K562 (cell line): ENCODE measurements around the gene NPAS2. TPM values are rescaled to one million over a fixed set of nuclear protein-coding genes. Genes with fewer than 3 reads are reported as not detected.

Source experiments
- ATAC-seq: fragments of 200-7000 bp; cut with Tn5 transposase; 3 replicates; pipeline ENCODE4 v1.9.1; 2020; ENCODE audit warnings: moderate library complexity
- BruUV-seq: library from RNA; stranded (reverse); fragments of 400-500 nt; replicated peaks from 2 replicates; lab custom pipeline; 2021; lab: Mats Ljungman, UMichigan
- CTCF ChIA-PET: fragments of 300-600 bp; formaldehyde crosslinking; extraction: SDS; loops from one replicate; lab custom pipeline; 2021; ENCODE audit warnings: low intra/inter-chr PET ratio; lab: Yijun Ruan, JAX
- POLR2A ChIA-PET: fragments of 300-600, 350-650 bp; sonication (Branson Sonifier 250); formaldehyde crosslinking; extraction: SDS; loops from one replicate; lab custom pipeline; 2021; ENCODE audit warnings: antibody characterized with exemption, inconsistent platforms; lab: Yijun Ruan, JAX
- DNase-seq, 4 experiments: peaks; one replicate each; pipeline versions ENCODE4 v3.0.0 to v3.0.0-alpha.2; 2011 to 2018; ENCODE audit warnings: low spot score in 3 of 4, mixed read lengths in 3 of 4; ENCODE audit errors: extremely low read depth in 1 of 4
- FAIRE-seq: peaks from 2 replicates; lab custom pipeline; 2011; peaks lifted over from hg19 to GRCh38; lab: Jason Lieb, UNC
- H2AFZ ChIP-seq: 2 replicates; pipeline ENCODE4 v1.6.0; 2011; ENCODE audit warnings: low read depth, low read length, control low read depth, inconsistent platforms
- H3K27ac ChIP-seq: fragments of 200-600 bp; 3 replicates; pipeline ENCODE4 v1.8.0; 2011; ENCODE audit warnings: low read depth, mild to moderate bottlenecking, control low read depth, inconsistent platforms, low read length, moderate library complexity, mixed read lengths; ENCODE audit errors: extremely low read depth
- H3K27me3 ChIP-seq, 2 experiments: fragments of 300-600 bp in 1 of 2; 2 replicates in 1 of 2; 3 replicates in 1 of 2; pipeline versions ENCODE4 v1.6.0 to v1.8.0; 2011; ENCODE audit warnings: inconsistent platforms in 2 of 2, low read length in 2 of 2, mild to moderate bottlenecking in 1 of 2, mixed read lengths in 1 of 2, moderate library complexity in 1 of 2; ENCODE audit not compliant: control insufficient read depth in 2 of 2, insufficient read depth in 2 of 2
- H3K36me3 ChIP-seq: fragments of 300-600 bp; 3 replicates; pipeline ENCODE4 v1.8.0; 2011; ENCODE audit warnings: mild to moderate bottlenecking, low read length, inconsistent platforms; ENCODE audit not compliant: control insufficient read depth, insufficient read depth
- H3K4me1 ChIP-seq, 2 experiments: fragments of 200-600 bp in 1 of 2; replicated peaks in 1 of 2; 2 replicates in 1 of 2; 3 replicates in 1 of 2; pipeline versions ENCODE4 v1.5.1 to v1.8.0; 2011; ENCODE audit warnings: inconsistent platforms in 2 of 2, low read length in 2 of 2, mild to moderate bottlenecking in 1 of 2, mixed read lengths in 1 of 2, moderate library complexity in 1 of 2; ENCODE audit not compliant: control insufficient read depth in 2 of 2, insufficient read depth in 2 of 2
- H3K4me2 ChIP-seq: 2 replicates; pipeline ENCODE4 v1.6.1; 2011; ENCODE audit warnings: low read length, control low read depth, inconsistent platforms, mixed read lengths; ENCODE audit not compliant: insufficient read depth
- H3K4me3 ChIP-seq: fragments of 200-600 bp; sonication (generic), shearing (Covaris generic); 2 replicates; pipeline ENCODE4 v1.5.1; 2016; ENCODE audit warnings: control low read depth, inconsistent platforms
- H3K79me2 ChIP-seq: fragments of 200-600 bp; 3 replicates; pipeline ENCODE4 v1.8.0; 2011; ENCODE audit warnings: low read length, inconsistent platforms; ENCODE audit not compliant: control insufficient read depth, insufficient read depth
- H3K9ac ChIP-seq, 2 experiments: 2 replicates each; pipeline versions ENCODE4 v1.6.0 to v1.6.1; 2011; ENCODE audit warnings: low read depth in 2 of 2, low read length in 2 of 2, control low read depth in 1 of 2, inconsistent platforms in 1 of 2, mild to moderate bottlenecking in 1 of 2, mixed read lengths in 1 of 2; ENCODE audit not compliant: insufficient read depth in 1 of 2
- H3K9me1 ChIP-seq: one replicate; pipeline ENCODE4 v1.6.0; 2011; ENCODE audit warnings: inconsistent platforms, mild to moderate bottlenecking, low read length, moderate library complexity; ENCODE audit not compliant: control insufficient read depth, insufficient read depth
- H3K9me3 ChIP-seq: replicated peaks from 2 replicates; pipeline ENCODE4 v1.5.1; 2011; ENCODE audit warnings: low read depth, low read length, inconsistent platforms; ENCODE audit not compliant: control insufficient read depth, insufficient read depth
- H4K20me1 ChIP-seq: replicated peaks from 2 replicates; pipeline ENCODE4 v1.6.1; 2011; ENCODE audit warnings: low read length, inconsistent platforms, mixed read lengths; ENCODE audit not compliant: control insufficient read depth, insufficient read depth
- HNRNPUL1 ChIP-seq: fragments of 200-400 bp; formaldehyde crosslinking; IDR thresholded peaks from 2 replicates; pipeline ENCODE4 v1.6.1; 2017; ENCODE audit warnings: low read length
- MECOM ChIP-seq: fragments of 250-450 bp; sonication (Bioruptor Pico); IDR thresholded peaks from 2 replicates; pipeline ENCODE4 v1.8.0; 2022; ENCODE audit warnings: inconsistent platforms
- POLR2AphosphoS2 ChIP-seq: IDR thresholded peaks from 2 replicates; pipeline ENCODE4 v1.6.1; 2012; ENCODE audit warnings: low read length, improper control_type of control experiment
- SIN3A ChIP-seq, 2 experiments: fragments of 150-350 bp in 1 of 2; IDR thresholded peaks; 2 replicates each; pipeline ENCODE4 v1.6.1; 2011 to 2016; ENCODE audit warnings: borderline replicate concordance in 2 of 2, low read depth in 2 of 2, low read length in 2 of 2, mild to moderate bottlenecking in 2 of 2, moderate library complexity in 2 of 2; ENCODE audit not compliant: control insufficient read depth in 1 of 2
- TEAD1 ChIP-seq, 2 experiments: fragments of 450-650 bp in 1 of 2; sonication (generic) in 1 of 2; formaldehyde crosslinking; IDR thresholded peaks; 2 replicates each; pipeline versions ENCODE4 v1.4.0 to v1.8.0; 2020 to 2022; ENCODE audit warnings: mild to moderate bottlenecking in 2 of 2, missing genetic modification reagents in 1 of 2
- ZNF431 ChIP-seq: sonication (generic); formaldehyde crosslinking; IDR thresholded peaks from 2 replicates; pipeline ENCODE4 v1.8.0; 2022; ENCODE audit warnings: mild to moderate bottlenecking, missing genetic modification reagents
- ZNF584 ChIP-seq: fragments of 200-800 bp; sonication (Bioruptor generic); IDR thresholded peaks from 2 replicates; pipeline ENCODE4 v1.6.1; 2016; ENCODE audit warnings: low read depth, mild to moderate bottlenecking, missing genetic modification characterization, missing compliant biosample characterization
- WGBS: fragments of 100-300 bp; shearing (Covaris generic); methylation state at CpG from one replicate; pipeline ENCODE4 v1.1.6; 2016; ENCODE audit warnings: low coverage, mixed read lengths; ENCODE audit not compliant: insufficient coverage; ENCODE audit errors: missing lambda C conversion rate; 5-methylcytosine and 5-hydroxymethylcytosine counted together
- in situ Hi-C: fragments of 300-500 bp; cut with MboI; formaldehyde crosslinking; loops from 4 replicates; pipeline ENCODE4 v1.15.0; 2018; ENCODE audit warnings: inconsistent platforms, mixed read lengths
- intact Hi-C: fragments of 100-400 bp; cut with micrococcal nuclease; formaldehyde crosslinking; loops from 2 replicates; pipeline ENCODE4 v1.14.2; 2022
- polyA plus RNA-seq, 8 experiments: library from polyadenylated mRNA; depleted of rRNA in 4 of 8; stranded (reverse) in 5 of 8; unstranded in 3 of 8; fragments of >200 nt; fragmentation: Nextera tagmentation in 2 of 8; fragmentation: Illumina TruSeq in 1 of 8; extraction: Ambion mirVana in 2 of 8; extraction: Trizol in 1 of 8; gene quantifications; 2 replicates each; pipeline versions ENCODE4 v1.2.1 to v1.2.3, GENCODE V29; 2011 to 2014; ENCODE audit warnings: inconsistent platforms in 1 of 8, missing spikeins in 1 of 8
- total RNA-seq, 7 experiments: library from RNA; depleted of rRNA in 6 of 7; stranded (reverse); fragments of >200 nt in 6 of 7; fragmentation: Illumina TruSeq in 2 of 7; extraction: Trizol in 2 of 7; gene quantifications; 2 replicates each; pipeline versions ENCODE4 v1.2.1 to v1.2.3, GENCODE V29; 2011 to 2021; ENCODE audit warnings: low replicate concordance in 1 of 7
- TF ChIP-seq, protein P1 (sequence below): fragments of 250-450 bp; sonication (Bioruptor Pico); IDR thresholded peaks from 2 replicates; pipeline ENCODE4 v1.8.0; 2022; ENCODE audit warnings: inconsistent platforms, mild to moderate bottlenecking, moderate library complexity, borderline replicate concordance
- TF ChIP-seq, protein P2 (sequence below): sonication (generic); formaldehyde crosslinking; IDR thresholded peaks from 2 replicates; pipeline ENCODE4 v1.8.0; 2023; ENCODE audit warnings: mild to moderate bottlenecking, missing genetic modification reagents

Gene NPAS2
- total and polyA plus RNA-seq, 9 of the 15 experiments (the other 6 are each of a cell fraction or from before 2014, with no cell fraction given) = 0.06 to 0.29 (median 0.07) TPM; not detected in 5

DNA sequence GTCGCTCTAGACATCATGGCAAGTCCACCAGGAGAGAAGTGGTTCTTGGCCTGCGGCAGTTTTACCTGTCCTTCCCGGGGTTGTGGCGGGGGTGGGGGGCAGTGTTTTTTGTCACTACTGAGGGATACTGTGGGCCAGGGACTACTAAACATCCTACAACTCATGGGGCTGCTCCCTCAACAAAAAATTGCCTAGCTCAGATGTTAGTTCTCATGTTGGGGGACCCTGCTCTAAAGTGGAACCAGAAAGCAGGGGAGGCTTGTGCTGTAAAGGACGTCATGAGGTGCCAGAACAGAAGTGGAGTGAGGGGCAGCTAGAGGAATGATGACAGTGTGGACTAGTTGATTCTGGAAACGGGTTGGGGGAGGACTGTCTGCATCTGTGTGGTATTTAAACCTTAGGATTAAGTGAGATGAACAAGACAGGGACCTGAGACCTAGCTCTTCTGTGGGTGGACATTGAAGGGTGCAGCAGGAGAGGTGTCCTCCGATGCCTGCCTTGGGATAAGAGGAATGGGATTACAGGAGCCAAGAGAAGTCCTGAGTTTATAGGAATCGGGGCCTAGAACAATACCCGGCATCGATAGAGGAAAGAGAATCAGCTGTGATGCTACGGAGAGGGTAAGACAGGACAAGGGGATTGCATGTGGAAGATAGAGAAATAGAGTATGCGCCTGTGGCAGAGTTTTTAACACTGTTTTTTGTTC lies 184.8 kb downstream of the NPAS2 start (continued):
- TF ChIP-seq POLR2AphosphoS2 (0 out of 2 replicates have a peak, but pooled peaks have one; percentile 27), HNRNPUL1 (no peak), ZNF431 (CRISPR knock-in tag) (no peak)

DNA sequence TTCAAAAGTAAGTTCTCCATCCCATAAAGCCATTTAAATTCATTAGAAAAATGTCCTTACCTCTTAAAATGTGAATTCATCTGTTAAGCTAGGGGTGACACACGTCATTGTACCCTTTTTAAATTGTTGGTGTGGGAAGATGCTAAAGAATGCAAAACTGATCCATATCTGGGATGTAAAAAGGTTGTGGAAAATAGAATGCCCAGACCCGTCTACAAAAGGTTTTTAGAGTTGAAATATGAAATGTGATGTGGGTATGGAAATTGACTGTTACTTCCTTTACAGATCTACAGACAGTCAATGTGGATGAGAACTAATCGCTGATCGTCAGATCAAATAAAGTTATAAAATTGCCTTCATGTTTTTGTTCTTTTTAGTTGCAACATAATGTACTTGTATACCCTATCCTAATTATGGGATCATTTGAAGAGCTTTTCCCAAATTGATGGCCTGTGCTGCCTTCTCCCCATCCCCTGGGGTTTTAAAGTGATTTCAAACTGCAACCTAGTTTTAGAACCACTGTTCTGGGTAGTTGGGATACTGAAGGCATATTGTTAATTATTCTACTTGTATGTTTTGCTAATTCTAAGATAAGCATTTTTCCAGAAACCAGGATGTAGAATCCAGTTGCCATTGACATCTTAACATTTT lies 186.3 kb downstream of the NPAS2 start:
- Histone ChIP-seq H4K20me1 (peaks cover 25% of the 10 kb centered on the region; the same call in 1 of the 2 replicates), H3K4me1 (peaks cover 18% of the 10 kb centered on the region in 2 experiments; a peak in 4 of 5 replicates), H3K4me2 (no peak overlapping the region), H3K36me3 (peaks cover 73% of the 10 kb centered on the region), H3K9ac (no peak overlapping the region), H2AFZ (no peak overlapping the region), H3K27ac (no peak overlapping the region), H3K9me3 (no peaks in the 10 kb centered on the region), H3K27me3 (no peaks in the 10 kb centered on the region), H3K4me3 (no peak overlapping the region), H3K9me1 (no peaks in the 10 kb centered on the region), H3K79me2 (peaks cover 54% of the 10 kb centered on the region)
- POLR2A ChIA-PET = no interaction called here
- ATAC-seq (no peak), DNase-seq (no peak), FAIRE-seq (no peak)
- WGBS = 88% methylated on average over 4 of the region's 4 CpGs
- intact Hi-C loops (no loop called here), in situ Hi-C loops (no loop called here)
- no TSS peak for BruUV-seq
- CTCF ChIA-PET = no interaction called here
- TF ChIP-seq, protein P1, sequence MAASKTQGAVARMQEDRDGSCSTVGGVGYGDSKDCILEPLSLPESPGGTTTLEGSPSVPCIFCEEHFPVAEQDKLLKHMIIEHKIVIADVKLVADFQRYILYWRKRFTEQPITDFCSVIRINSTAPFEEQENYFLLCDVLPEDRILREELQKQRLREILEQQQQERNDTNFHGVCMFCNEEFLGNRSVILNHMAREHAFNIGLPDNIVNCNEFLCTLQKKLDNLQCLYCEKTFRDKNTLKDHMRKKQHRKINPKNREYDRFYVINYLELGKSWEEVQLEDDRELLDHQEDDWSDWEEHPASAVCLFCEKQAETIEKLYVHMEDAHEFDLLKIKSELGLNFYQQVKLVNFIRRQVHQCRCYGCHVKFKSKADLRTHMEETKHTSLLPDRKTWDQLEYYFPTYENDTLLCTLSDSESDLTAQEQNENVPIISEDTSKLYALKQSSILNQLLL (CRISPR knock-in tag) = no peak
- peak; percentile 72; the same call in 1 of the 2 replicates for TF ChIP-seq POLR2AphosphoS2
- no peak for TF ChIP-seq ZNF584 (CRISPR knock-in tag)
- TF ChIP-seq, protein P2, sequence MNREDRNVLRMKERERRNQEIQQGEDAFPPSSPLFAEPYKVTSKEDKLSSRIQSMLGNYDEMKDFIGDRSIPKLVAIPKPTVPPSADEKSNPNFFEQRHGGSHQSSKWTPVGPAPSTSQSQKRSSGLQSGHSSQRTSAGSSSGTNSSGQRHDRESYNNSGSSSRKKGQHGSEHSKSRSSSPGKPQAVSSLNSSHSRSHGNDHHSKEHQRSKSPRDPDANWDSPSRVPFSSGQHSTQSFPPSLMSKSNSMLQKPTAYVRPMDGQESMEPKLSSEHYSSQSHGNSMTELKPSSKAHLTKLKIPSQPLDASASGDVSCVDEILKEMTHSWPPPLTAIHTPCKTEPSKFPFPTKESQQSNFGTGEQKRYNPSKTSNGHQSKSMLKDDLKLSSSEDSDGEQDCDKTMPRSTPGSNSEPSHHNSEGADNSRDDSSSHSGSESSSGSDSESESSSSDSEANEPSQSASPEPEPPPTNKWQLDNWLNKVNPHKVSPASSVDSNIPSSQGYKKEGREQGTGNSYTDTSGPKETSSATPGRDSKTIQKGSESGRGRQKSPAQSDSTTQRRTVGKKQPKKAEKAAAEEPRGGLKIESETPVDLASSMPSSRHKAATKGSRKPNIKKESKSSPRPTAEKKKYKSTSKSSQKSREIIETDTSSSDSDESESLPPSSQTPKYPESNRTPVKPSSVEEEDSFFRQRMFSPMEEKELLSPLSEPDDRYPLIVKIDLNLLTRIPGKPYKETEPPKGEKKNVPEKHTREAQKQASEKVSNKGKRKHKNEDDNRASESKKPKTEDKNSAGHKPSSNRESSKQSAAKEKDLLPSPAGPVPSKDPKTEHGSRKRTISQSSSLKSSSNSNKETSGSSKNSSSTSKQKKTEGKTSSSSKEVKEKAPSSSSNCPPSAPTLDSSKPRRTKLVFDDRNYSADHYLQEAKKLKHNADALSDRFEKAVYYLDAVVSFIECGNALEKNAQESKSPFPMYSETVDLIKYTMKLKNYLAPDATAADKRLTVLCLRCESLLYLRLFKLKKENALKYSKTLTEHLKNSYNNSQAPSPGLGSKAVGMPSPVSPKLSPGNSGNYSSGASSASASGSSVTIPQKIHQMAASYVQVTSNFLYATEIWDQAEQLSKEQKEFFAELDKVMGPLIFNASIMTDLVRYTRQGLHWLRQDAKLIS (CRISPR knock-in tag) = no peak
- no peak for TF ChIP-seq SIN3A (IDR thresholded peaks at IDR 0.05; ENCODE audit: borderline replicate concordance in 2 of 2, control insufficient read depth in 1 of 2, low read depth in 2 of 2, low read length in 2 of 2)
- TF ChIP-seq TEAD1 (CRISPR knock-in tag; IDR thresholded peaks at IDR 0.05) = no peak
- no peak for TF ChIP-seq MECOM (CRISPR knock-in tag)
